DOHH2 (cell line): ENCODE data around the gene EVI2A.
"Not testable (repeated sequence)": the region's sequence is repeated elsewhere in the genome, so short reads cannot be mapped to it uniquely, and the experiment has no call there.

Experiments
- H3F3A ChIP-seq: fragments of 200-600 bp; sonication (generic), shearing (Covaris generic); 2 replicates; pipeline ENCODE4 v1.6.0; 2016; ENCODE audit warnings: antibody characterized with exemption, mild to moderate bottlenecking; ENCODE audit not compliant: control insufficient read depth, insufficient read depth
- H3K27ac ChIP-seq: fragments of 200-600 bp; sonication (generic); 2 replicates; pipeline ENCODE4 v1.5.1; 2014; ENCODE audit warnings: low read depth, mild to moderate bottlenecking, low read length, moderate library complexity
- H3K27me3 ChIP-seq: fragments of 200-600 bp; sonication (generic); 2 replicates; pipeline ENCODE4 v1.6.1; 2014; ENCODE audit warnings: mild to moderate bottlenecking, low read length, mixed read lengths; ENCODE audit not compliant: control insufficient read depth
- H3K36me3 ChIP-seq: fragments of 200-600 bp; sonication (generic); 2 replicates; pipeline ENCODE4 v1.6.1; 2014; ENCODE audit warnings: mild to moderate bottlenecking, low read length, moderate library complexity, mixed read lengths; ENCODE audit not compliant: control insufficient read depth
- H3K4me1 ChIP-seq: fragments of 200-600 bp; sonication (generic); 2 replicates; pipeline ENCODE4 v1.6.1; 2014; ENCODE audit warnings: mild to moderate bottlenecking, low read length, mixed read lengths; ENCODE audit not compliant: control insufficient read depth
- H3K4me2 ChIP-seq: fragments of 200-600 bp; sonication (generic); 2 replicates; pipeline ENCODE4 v1.6.0; 2014; ENCODE audit warnings: mild to moderate bottlenecking, low read length, moderate library complexity
- H3K4me3 ChIP-seq: fragments of 200-600 bp; sonication (generic); 2 replicates; pipeline ENCODE4 v1.5.1; 2014; ENCODE audit warnings: mild to moderate bottlenecking, low read length, mixed read lengths
- H3K79me2 ChIP-seq: fragments of 200-600 bp; sonication (generic); 2 replicates; pipeline ENCODE4 v1.6.1; 2014; ENCODE audit warnings: mild to moderate bottlenecking, low read length, mixed read lengths; ENCODE audit not compliant: control insufficient read depth
- H3K9me2 ChIP-seq: fragments of 200-600 bp; sonication (generic); replicated peaks from 2 replicates; pipeline ENCODE4 v1.6.1; 2014; ENCODE audit warnings: mild to moderate bottlenecking, low read length, mixed read lengths; ENCODE audit not compliant: control insufficient read depth
- H3K9me3 ChIP-seq: fragments of 200-600 bp; sonication (generic); 2 replicates; pipeline ENCODE4 v1.6.1; 2014; ENCODE audit warnings: antibody characterized with exemption, low read length, mixed read lengths; ENCODE audit not compliant: control insufficient read depth, insufficient read depth
- H4K20me1 ChIP-seq: fragments of 200-600 bp; sonication (generic); 2 replicates; pipeline ENCODE4 v1.6.0; 2014; ENCODE audit warnings: low read depth, mild to moderate bottlenecking, antibody characterized with exemption, low read length, moderate library complexity; ENCODE audit not compliant: control insufficient read depth, insufficient read depth
- CTCF ChIP-seq: fragments of 200-600 bp; sonication (generic); IDR thresholded peaks from one replicate; pipeline ENCODE4 v1.5.1; 2014; ENCODE audit warnings: antibody characterized with exemption, mild to moderate bottlenecking, low read depth, low read length; ENCODE audit not compliant: poor library complexity, severe bottlenecking
- EZH2phosphoT487 ChIP-seq: fragments of 200-600 bp; sonication (generic); IDR thresholded peaks from 2 replicates; pipeline ENCODE4 v1.6.1; 2017; ENCODE audit warnings: borderline replicate concordance, mild to moderate bottlenecking, antibody characterized with exemption, low read length, moderate library complexity, mixed read lengths

The EVI2A gene

GRCh38 chr17:31293581-31293980 lies 27.8 kb downstream of the EVI2A start:
- Histone ChIP-seq H4K20me1 (no peaks in the 10 kb centered on the region), H3K4me2 (no peak overlapping the region), H3K36me3 (0 out of 2 replicates have a peak, but pooled peaks cover 4% of the 10 kb centered on the region), H3K9me3 (no peaks in the 10 kb centered on the region), H3K9me2 (no peaks in the 10 kb centered on the region), H3K79me2 (no peaks in the 10 kb centered on the region), H3K27me3 (no peaks in the 10 kb centered on the region), H3K4me1 (no peaks in the 10 kb centered on the region), H3K27ac (no peak overlapping the region), H3F3A (0 out of 2 replicates have a peak, but pooled peaks cover 3% of the 10 kb centered on the region), H3K4me3 (no peak overlapping the region)
- no peak for TF ChIP-seq CTCF
- TF ChIP-seq EZH2phosphoT487 = no peak

- H3K27ac ChIP-seq = no peak overlapping the region
- H3K9me2 ChIP-seq = no peaks in the 10 kb centered on the region
- H3K36me3 ChIP-seq = 0 out of 2 replicates have a peak, but pooled peaks cover 7% of the 10 kb centered on the region
- H3K4me1 ChIP-seq = no peaks in the 10 kb centered on the region
- no peak for TF ChIP-seq CTCF
- TF ChIP-seq EZH2phosphoT487 = no peak
- H3F3A ChIP-seq = 0 out of 2 replicates have a peak, but pooled peaks cover 3% of the 10 kb centered on the region
- H3K4me3 ChIP-seq = no peak overlapping the region
- no peak overlapping the region for H3K4me2 ChIP-seq
- no peaks in the 10 kb centered on the region for H3K9me3 ChIP-seq
- H3K79me2 ChIP-seq = no peaks in the 10 kb centered on the region
- no peaks in the 10 kb centered on the region for H3K27me3 ChIP-seq
- H4K20me1 ChIP-seq = no peaks in the 10 kb centered on the region
These were observed 29.6 kb downstream of the EVI2A start for GRCh38 chr17:31291820-31292219.

- H3K27ac ChIP-seq = no peak overlapping the region
- no peak overlapping the region for H3K4me2 ChIP-seq
- H3K9me2 ChIP-seq = no peaks in the 10 kb centered on the region
- H3K4me1 ChIP-seq = no peaks in the 10 kb centered on the region
- H3K4me3 ChIP-seq = no peak overlapping the region
- H4K20me1 ChIP-seq = no peaks in the 10 kb centered on the region
- no peak for TF ChIP-seq EZH2phosphoT487
- TF ChIP-seq CTCF = no peak
- H3K9me3 ChIP-seq = no peaks in the 10 kb centered on the region
- no peaks in the 10 kb centered on the region for H3K27me3 ChIP-seq
- 0 out of 2 replicates have a peak, but pooled peaks cover 3% of the 10 kb centered on the region for H3F3A ChIP-seq
- 0 out of 2 replicates have a peak, but pooled peaks cover 8% of the 10 kb centered on the region for H3K36me3 ChIP-seq
- H3K79me2 ChIP-seq = no peaks in the 10 kb centered on the region
These were observed 31.6 kb downstream of the EVI2A start for GRCh38 chr17:31289790-31290189.

GRCh38 chr17:31287932-31288331 lies 33.5 kb downstream of the EVI2A start:
- not testable (repeated sequence) for H3K4me1 ChIP-seq, H4K20me1 ChIP-seq, H3K27ac ChIP-seq, H3K4me2 ChIP-seq, H3K4me3 ChIP-seq, H3K9me3 ChIP-seq, H3K79me2 ChIP-seq, H3F3A ChIP-seq, H3K27me3 ChIP-seq, H3K9me2 ChIP-seq
- H3K36me3 ChIP-seq = 0 out of 2 replicates have a peak, but pooled peaks cover 11% of the 10 kb centered on the region
